Lower leg skin (tissue), 4 donors: ENCODE data around the gene NTN3. TPM values are rescaled to one million over a fixed set of nuclear protein-coding genes. Genes with fewer than 3 reads are reported as not detected.

Source experiments
- DNase-seq, 2 donors: peaks; one replicate each; pipeline ENCODE4 v3.0.0-alpha.2; 2019; ENCODE audit warnings: low spot score in 2 of 2
- H3K4me3 ChIP-seq: fragments of 200-600 bp; sonication (generic); 2 replicates; pipeline ENCODE4 v1.5.1; 2017; ENCODE audit warnings: mild to moderate bottlenecking, low read depth; ENCODE audit not compliant: poor library complexity, severe bottlenecking
- CTCF ChIP-seq, 3 donors: fragments of 450-650 bp; IDR thresholded peaks; one replicate each; pipeline ENCODE4 v1.5.1; 2016; ENCODE audit warnings: antibody characterized with exemption in 3 of 3, mild to moderate bottlenecking in 3 of 3, moderate library complexity in 2 of 3
- POLR2A ChIP-seq, 2 donors: fragments of 450-650 bp; IDR thresholded peaks; one replicate each; pipeline ENCODE4 v1.6.1; 2016 to 2017; ENCODE audit warnings: antibody characterized with exemption in 2 of 2, mild to moderate bottlenecking in 1 of 2, moderate library complexity in 1 of 2
- WGBS, 2 donors: methylation state at CpG; one replicate each; pipeline ENCODE4 v1.1.5; 2018; 5-methylcytosine and 5-hydroxymethylcytosine counted together
- intact Hi-C: fragments of 100-400 bp; cut with DNase I; formaldehyde crosslinking; loops from one replicate; pipeline ENCODE4 v1.15.0; 2023; ENCODE audit warnings: low total_unique reads
- total RNA-seq, 4 donors: library from RNA; depleted of rRNA; stranded (reverse); fragments of >200 nt; gene quantifications; one replicate each; pipeline ENCODE4 v1.1.0, GENCODE V29; 2016

The NTN3 gene
- total RNA-seq, 4 donors from 2014 or later: 0.45 to 0.95 TPM; not detected in 2

DNA sequence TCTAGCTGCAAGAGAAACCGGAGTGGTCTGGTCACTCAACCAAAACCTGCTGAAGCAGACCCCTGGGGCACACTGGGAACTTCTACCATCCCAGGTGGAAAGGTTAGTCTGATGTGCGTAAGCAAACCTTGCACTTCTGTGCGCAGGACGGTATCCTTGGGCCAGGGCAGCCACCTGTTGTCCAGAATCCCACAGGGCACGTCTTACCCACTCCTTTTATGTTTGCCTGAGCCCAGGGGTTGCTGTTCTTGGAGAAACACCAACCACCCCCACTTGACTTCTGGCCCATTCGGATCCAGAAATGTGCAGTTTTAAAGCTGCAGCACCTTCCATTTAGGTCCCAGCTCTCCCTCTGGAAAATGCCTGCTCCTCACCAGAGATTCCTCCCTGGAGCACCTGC, 22.5 kb downstream of the NTN3 start:
- no peak for DNase-seq
- TF ChIP-seq CTCF (IDR thresholded peaks at IDR 0.05): no peak
- no peak for TF ChIP-seq POLR2A (IDR thresholded peaks at IDR 0.05)
- H3K4me3 ChIP-seq: no peak overlapping the region
- intact Hi-C loops: no loop called here
- 88 to 89% methylated on average over 6 of the region's 6 CpGs for WGBS, 2 donors

DNA sequence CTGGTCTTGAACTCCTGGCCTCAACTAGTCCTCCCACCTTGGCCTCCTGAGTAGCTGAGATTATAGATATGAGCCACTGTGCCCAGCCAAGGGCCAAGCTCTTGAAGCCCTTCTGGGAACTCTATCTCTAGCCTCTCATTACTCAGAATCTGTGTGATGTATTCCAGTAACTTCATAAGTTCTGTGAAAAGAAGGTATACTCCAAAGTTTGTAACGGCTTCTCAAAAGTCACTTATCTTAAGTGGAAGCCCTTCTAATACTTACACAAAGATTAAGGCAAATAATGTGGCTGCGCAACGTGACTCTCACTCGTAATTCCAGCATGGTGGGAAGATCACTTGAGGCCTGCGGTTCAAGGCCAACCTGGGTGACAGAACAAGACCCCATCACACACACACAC, 23.5 kb downstream of the NTN3 start:
- DNase-seq: no peak
- WGBS, 2 donors: 92 to 97% methylated on average over 5 of the region's 5 CpGs
- no peak overlapping the region for H3K4me3 ChIP-seq
- TF ChIP-seq POLR2A (IDR thresholded peaks at IDR 0.05): no peak
- TF ChIP-seq CTCF (IDR thresholded peaks at IDR 0.05): no peak
- intact Hi-C loops: no loop called here

- DNase-seq: no peak
- H3K4me3 ChIP-seq: no peak overlapping the region
- intact Hi-C loops: no loop called here
- TF ChIP-seq POLR2A (IDR thresholded peaks at IDR 0.05): no peak
- 85 to 92% methylated on average over 5 of the region's 5 CpGs for WGBS, 2 donors
These were observed 23.9 kb downstream of the NTN3 start for GRCh38 chr16:2495041-2495440.

- intact Hi-C loops: no loop called here
- TF ChIP-seq POLR2A (IDR thresholded peaks at IDR 0.05): no peak
- no peak for TF ChIP-seq CTCF (IDR thresholded peaks at IDR 0.05)
- H3K4me3 ChIP-seq: no peak overlapping the region
- 76 to 85% methylated on average over 59 to 60 of the region's 62 CpGs for WGBS, 2 donors
- DNase-seq: no peak
These were observed 25.4 kb downstream of the NTN3 start for GRCh38 chr16:2496223-2497115.

DNA sequence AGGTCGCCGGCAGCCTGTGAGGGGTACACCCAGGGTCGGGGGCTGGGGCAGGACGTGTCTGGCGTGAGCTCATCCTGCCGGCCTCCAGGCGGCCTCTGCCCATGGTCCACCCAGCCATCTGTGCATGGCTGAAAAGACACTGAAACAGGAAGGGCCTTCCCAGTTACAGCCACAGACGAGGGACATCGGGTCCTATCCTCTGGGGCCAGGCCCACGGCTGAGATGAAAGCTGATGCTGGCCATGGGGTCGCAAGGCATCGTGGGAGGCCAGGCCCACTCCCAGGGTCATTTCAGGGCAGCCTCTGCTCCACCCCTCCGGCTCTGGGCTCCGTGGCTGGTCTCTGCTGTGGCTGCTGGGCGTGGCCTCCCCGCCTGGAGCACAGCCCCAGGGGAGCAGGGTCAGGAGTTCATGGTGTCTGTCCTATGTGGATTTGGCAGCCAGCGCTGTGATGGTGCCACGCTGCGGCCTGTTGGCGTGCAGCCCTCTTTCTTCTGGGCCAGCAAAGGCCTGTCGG, 26.1 kb downstream of the NTN3 start:
- 42 to 47% methylated on average over 18 to 21 of the region's 21 CpGs for WGBS, 2 donors
- TF ChIP-seq CTCF (IDR thresholded peaks at IDR 0.05): no peak
- no peak for TF ChIP-seq POLR2A (IDR thresholded peaks at IDR 0.05)
- DNase-seq: no peak
- no peak overlapping the region for H3K4me3 ChIP-seq
- intact Hi-C loops: no loop called here

DNA sequence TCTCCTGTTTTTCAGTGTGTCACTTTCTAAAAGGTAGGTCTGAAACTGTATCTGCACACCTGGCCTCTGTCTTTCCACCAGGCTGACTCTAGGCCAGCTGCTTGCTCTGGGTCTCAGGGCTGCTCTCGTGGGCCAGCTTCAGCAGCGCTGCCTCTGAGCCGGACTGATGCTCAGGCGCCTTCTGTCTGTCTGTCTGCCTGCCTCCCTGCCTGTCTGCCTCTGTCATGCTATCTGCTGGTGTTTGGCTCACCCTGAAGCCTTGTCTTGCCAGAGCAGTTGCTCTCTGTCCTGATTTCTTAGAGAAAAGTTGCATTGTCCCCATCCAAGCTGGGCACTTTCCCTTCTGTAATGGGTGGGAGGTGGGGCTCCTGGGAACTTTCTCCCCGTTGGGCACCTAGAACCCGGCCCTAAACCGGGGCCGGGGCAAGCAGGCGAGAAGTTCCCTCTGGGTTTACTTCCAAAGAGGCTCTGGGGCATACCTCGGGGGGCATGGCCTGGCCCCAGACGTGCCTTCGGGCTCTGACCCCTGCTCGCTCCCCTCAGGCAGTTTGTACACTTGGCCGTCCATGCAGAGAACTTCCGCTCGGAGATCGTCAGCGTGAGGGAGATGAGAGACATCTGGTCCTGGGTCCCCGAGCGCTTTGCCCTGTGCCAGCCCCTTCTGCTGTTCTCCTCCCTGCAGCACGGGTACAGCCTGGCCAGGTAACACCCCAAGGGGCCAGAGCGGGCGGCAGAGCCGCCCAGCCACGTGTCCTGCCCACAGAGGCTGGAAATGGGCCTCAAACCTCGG, 26.8 kb downstream of the NTN3 start:
- intact Hi-C loops: no loop called here
- WGBS, 2 donors: 56 to 62% methylated on average over 17 to 24 of the region's 26 CpGs

More for the DNA sequence above, 26.8 kb downstream of the NTN3 start:
- TF ChIP-seq POLR2A (IDR thresholded peaks at IDR 0.05) (no peak), CTCF (IDR thresholded peaks at IDR 0.05) (no peak)
- no peak for DNase-seq
- H3K4me3 ChIP-seq: no peak overlapping the region
